AML-193 (cell line): ENCODE measurements around the gene SIPA1L2.
A peak's percentile ranks its signal among the peaks of the same experiment; 100 is the strongest.

ENCODE experiments used
- DNase-seq, 2 experiments: peaks; one replicate each; lab custom pipeline; 2025; lab: John Stamatoyannopoulos, UW

SIPA1L2 gene

GRCh38 chr1:232590744-232591082, 39.2 kb downstream of the SIPA1L2 start:
- no peak for DNase-seq

GRCh38 chr1:232589812-232590743, 39.9 kb downstream of the SIPA1L2 start:
- DNase-seq = peak; percentile 64 to 73

- DNase-seq = no peak
These were observed 40.7 kb downstream of the SIPA1L2 start for GRCh38 chr1:232589111-232589811.

GRCh38 chr1:232587141-232588008, 42.6 kb downstream of the SIPA1L2 start:
- no peak for DNase-seq

- no peak for DNase-seq
These were observed 43.3 kb downstream of the SIPA1L2 start for GRCh38 chr1:232586679-232587078.

GRCh38 chr1:232585486-232585885, 44.4 kb downstream of the SIPA1L2 start:
- DNase-seq = no peak

- no peak for DNase-seq
These were observed 48.0 kb downstream of the SIPA1L2 start for GRCh38 chr1:232581932-232582331.
